Activated CD8-positive, alpha-beta T cell treated with anti-CD3 and anti-CD28 coated beads for 36 hours (primary cell): ENCODE data around the gene ANKH. TPM values are rescaled to one million over a fixed set of nuclear protein-coding genes. Genes with fewer than 3 reads are reported as not detected.
A peak's percentile ranks its signal among the peaks of the same experiment; 100 is the strongest.

Source experiments
- ATAC-seq: fragments of 200-7000 bp; cut with Tn5 transposase; one replicate; pipeline ENCODE4 v1.10.0; 2021; ENCODE audit warnings: mild to moderate bottlenecking, moderate library complexity
- CTCF ChIA-PET: fragments of 350-600 bp; sonication (Branson Sonifier 250); formaldehyde crosslinking; loops from one replicate; lab custom pipeline; 2021; ENCODE audit warnings: antibody characterized with exemption; lab: Charles Lee
- POLR2A ChIA-PET: fragments of 350-600 bp; sonication (Branson Sonifier 250); formaldehyde crosslinking; loops from one replicate; lab custom pipeline; 2021; ENCODE audit warnings: antibody characterized with exemption; lab: Charles Lee
- DNase-seq: peaks from one replicate; pipeline ENCODE4 v3.0.0-alpha.2; 2020
- H3K27ac Mint-ChIP-seq: one replicate; pipeline ENCODE4 v1.8.0; 2021; ENCODE audit warnings: mild to moderate bottlenecking, mixed read lengths
- H3K27me3 Mint-ChIP-seq: one replicate; pipeline ENCODE4 v1.8.0; 2021; ENCODE audit warnings: mixed read lengths
- H3K36me3 Mint-ChIP-seq: one replicate; pipeline ENCODE4 v1.8.0; 2021; ENCODE audit warnings: low read depth, mixed read lengths
- H3K4me1 Mint-ChIP-seq: one replicate; pipeline ENCODE4 v1.8.0; 2021; ENCODE audit warnings: low read depth, mixed read lengths
- H3K4me3 Mint-ChIP-seq: one replicate; pipeline ENCODE4 v1.8.0; 2021; ENCODE audit warnings: mild to moderate bottlenecking, moderate library complexity, mixed read lengths
- H3K9me3 Mint-ChIP-seq: one replicate; pipeline ENCODE4 v1.8.0; 2021; ENCODE audit warnings: mixed read lengths
- intact Hi-C: fragments of 100-400 bp; cut with micrococcal nuclease; formaldehyde crosslinking; loops from one replicate; pipeline ENCODE4 v1.10.0; 2022
- total RNA-seq, 2 experiments: library from RNA; stranded (reverse); gene quantifications; one replicate each; pipeline ENCODE4 v1.2.3, GENCODE V29; 2021
- TF ChIP-seq, protein P1 (sequence below): fragments of 200-600 bp; IDR thresholded peaks from one replicate; pipeline ENCODE4 v1.8.0; 2022; ENCODE audit warnings: antibody characterized with exemption, mild to moderate bottlenecking

Gene ANKH
- total RNA-seq, 2 experiments from 2014 or later: 85.4 to 87.2 TPM

DNA sequence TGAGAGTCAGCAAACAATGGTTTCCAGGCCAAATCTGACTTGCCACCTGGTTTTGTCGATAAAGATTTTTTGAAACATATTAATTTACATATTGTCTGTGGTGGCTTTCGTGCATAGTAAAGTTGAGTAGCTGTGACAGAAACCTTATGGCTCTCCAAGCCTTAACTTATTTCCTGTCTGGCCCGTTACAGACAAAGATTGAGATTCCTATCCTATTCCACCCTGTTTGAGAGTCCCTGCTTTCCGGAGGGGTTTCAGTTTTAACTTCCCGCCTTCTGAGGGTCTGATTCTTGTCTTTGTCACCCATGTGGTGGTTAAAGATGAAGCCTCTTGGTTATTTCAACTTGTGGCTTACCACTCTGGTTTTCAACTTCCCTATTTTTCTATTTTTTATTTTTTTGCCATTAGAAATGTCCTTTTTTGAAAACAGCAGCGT, 195.7 kb downstream of the ANKH start:
- Mint-ChIP-seq H3K4me3 (peak overlapping the region; percentile 50), H3K27ac (peak overlapping the region; percentile 90), H3K4me1 (peaks cover 76% of the 10 kb centered on the region), H3K9me3 (no peaks in the 10 kb centered on the region), H3K36me3 (peaks cover 61% of the 10 kb centered on the region), H3K27me3 (no peaks in the 10 kb centered on the region)
- TF ChIP-seq, protein P1, sequence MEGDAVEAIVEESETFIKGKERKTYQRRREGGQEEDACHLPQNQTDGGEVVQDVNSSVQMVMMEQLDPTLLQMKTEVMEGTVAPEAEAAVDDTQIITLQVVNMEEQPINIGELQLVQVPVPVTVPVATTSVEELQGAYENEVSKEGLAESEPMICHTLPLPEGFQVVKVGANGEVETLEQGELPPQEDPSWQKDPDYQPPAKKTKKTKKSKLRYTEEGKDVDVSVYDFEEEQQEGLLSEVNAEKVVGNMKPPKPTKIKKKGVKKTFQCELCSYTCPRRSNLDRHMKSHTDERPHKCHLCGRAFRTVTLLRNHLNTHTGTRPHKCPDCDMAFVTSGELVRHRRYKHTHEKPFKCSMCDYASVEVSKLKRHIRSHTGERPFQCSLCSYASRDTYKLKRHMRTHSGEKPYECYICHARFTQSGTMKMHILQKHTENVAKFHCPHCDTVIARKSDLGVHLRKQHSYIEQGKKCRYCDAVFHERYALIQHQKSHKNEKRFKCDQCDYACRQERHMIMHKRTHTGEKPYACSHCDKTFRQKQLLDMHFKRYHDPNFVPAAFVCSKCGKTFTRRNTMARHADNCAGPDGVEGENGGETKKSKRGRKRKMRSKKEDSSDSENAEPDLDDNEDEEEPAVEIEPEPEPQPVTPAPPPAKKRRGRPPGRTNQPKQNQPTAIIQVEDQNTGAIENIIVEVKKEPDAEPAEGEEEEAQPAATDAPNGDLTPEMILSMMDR: no peak
- ChIA-PET POLR2A (interaction anchor here (1.3 to 2.1 kb wide), 5 partner anchors 11 to 31 kb away, joined by 3 to 11 read pairs (median 4); partner anchors contain the start of gene OTULIN), CTCF (interaction anchor here (0.6 to 3.7 kb wide), 6 partner anchors 9 to 265 kb away, joined by 3 to 32 read pairs (median 4); no protein-coding TSS in a partner anchor)
- intact Hi-C loops: no loop called here
- DNase-seq: no peak
- peak; percentile 34 for ATAC-seq

DNA sequence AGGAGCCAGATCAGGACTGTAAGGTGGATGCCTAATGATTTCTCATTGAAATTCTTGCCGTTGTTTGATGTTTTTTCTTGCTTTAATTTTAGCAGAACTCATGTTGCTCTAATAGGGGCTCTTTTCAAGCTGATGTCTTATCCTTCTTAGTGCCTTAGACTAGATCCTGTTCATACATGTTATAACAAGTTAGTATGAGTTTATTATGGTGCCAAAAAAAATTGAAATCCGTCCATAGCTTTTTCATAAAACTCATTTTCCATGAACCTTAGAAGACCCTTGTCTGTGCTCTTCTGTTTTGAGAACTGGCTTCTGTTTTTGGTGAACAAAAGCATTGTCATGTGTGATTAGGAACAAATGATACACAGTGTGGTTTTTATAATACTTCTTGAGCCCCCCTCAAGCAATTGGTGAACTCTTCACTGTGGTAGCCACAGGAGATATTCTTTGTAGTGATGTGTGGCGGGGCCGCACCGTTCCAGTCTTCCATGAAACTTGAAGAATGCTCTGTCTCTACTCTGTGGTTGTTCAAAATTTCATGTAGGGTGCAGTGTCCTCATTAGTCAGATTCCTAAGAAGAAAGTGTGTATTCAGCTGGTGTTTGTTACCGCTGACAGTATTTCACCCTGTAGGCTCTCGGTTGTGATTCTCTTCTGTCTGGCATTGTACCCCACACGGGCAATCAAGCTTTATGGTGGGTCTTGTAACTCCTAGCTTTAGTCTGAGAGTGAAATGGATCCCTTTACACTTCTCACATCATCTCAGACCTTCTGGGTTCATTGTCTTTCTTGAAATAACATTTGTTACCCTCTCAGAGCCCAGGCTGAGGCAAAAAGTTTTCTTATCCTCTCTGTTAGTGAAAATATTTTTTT, 196.4 kb downstream of the ANKH start:
- Mint-ChIP-seq H3K9me3 (no peaks in the 10 kb centered on the region), H3K27me3 (no peaks in the 10 kb centered on the region), H3K27ac (peak overlapping the region; percentile 90), H3K4me3 (peak overlapping the region; percentile 50), H3K4me1 (peaks cover 80% of the 10 kb centered on the region), H3K36me3 (peaks cover 59% of the 10 kb centered on the region)
- ChIA-PET POLR2A (interaction anchor here (0.6 to 2.1 kb wide), 5 partner anchors 9 to 28 kb away, joined by 3 to 11 read pairs (median 3); partner anchors contain the start of gene OTULIN), CTCF (interaction anchor here (0.9 to 3.7 kb wide), 7 partner anchors 8 to 93 kb away, joined by 3 to 32 read pairs (median 5); no protein-coding TSS in a partner anchor)
- ATAC-seq (peak; percentile 22), DNase-seq (no peak)
- intact Hi-C loops: no loop called here
- TF ChIP-seq, protein P1: no peak

DNA sequence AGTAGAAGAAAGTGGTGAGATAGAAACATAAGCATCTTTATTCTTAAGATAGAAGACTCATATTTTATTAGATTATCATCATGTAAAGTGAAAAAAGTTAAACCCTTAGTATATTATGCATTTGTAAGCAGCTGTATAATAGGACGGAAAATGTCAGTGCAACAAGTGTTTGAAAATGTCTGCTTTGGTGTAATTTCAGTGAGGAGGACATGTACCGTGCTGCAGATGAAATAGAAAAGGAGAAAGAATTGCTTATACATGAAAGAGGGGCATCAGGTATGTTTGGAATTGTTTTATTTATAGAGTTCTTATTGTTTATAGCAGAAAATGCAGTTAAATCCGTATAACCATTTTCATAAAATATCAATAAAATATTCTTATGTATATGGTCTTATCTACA, 198.1 kb downstream of the ANKH start:
- Mint-ChIP-seq H3K27ac (no peak overlapping the region), H3K4me1 (peaks cover 87% of the 10 kb centered on the region), H3K36me3 (peaks cover 54% of the 10 kb centered on the region), H3K9me3 (no peaks in the 10 kb centered on the region), H3K27me3 (no peaks in the 10 kb centered on the region), H3K4me3 (no peak overlapping the region)
- DNase-seq (no peak), ATAC-seq (no peak)
- ChIA-PET CTCF (interaction anchor here (1.6 to 2.5 kb wide), 2 partner anchors 12 to 25 kb away, joined by 8 to 10 read pairs; no protein-coding TSS in a partner anchor), POLR2A (interaction anchor here (1.3 kb wide), 1 partner anchor 34 kb away, joined by 4 read pairs; no protein-coding TSS in a partner anchor)
- intact Hi-C loops: no loop called here
- TF ChIP-seq, protein P1: no peak

DNA sequence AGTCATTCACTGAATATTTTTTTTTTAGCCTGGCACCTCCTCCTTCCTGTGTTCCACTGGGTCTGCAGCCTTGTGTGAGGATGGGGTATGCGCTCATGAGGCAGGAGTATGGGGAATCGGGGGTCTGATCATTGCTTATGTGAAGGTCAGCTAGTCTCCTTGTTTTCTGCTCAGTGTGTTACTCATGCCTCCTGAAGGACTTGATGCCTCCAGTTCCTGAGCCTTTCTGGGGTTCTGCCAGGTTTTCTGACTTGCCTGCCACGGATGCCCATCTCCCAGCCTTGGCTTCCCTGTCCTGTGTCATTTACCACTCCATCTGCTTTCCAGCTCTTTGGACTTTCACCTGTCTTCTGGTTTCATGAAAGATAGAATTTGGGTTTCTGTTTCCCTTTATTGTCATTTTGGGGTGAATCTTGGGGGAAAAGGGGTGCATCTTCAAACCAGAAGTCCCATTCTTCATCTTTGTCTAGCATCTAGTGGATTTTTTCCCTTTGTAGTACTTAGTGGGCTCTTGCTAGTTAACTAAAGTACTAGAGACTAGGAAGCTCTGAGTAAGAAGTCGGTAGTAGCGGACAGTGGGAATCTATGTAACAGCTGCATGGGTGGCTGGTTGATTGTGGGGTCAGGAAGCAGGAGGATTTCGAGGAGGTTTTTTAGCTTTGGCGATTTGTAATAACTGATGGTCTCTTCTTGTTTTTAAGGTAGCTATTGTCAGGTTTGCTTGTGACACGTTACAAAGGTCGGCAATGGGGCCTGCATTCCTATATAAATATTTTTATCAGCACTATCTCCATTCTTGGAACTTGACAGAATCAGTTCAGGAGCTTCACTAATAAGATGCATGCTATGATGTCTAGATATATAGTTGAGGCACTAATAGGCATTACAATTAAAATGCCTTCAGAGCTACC, 198.8 kb downstream of the ANKH start:
- no peak for DNase-seq
- peaks cover 54% of the 10 kb centered on the region for H3K36me3 Mint-ChIP-seq
- intact Hi-C loops: no loop called here

More for the DNA sequence above, 198.8 kb downstream of the ANKH start:
- Mint-ChIP-seq H3K4me1 (peaks cover 87% of the 10 kb centered on the region), H3K27ac (peak overlapping the region; percentile 94), H3K9me3 (no peaks in the 10 kb centered on the region), H3K4me3 (peak overlapping the region; percentile 63), H3K27me3 (no peaks in the 10 kb centered on the region)
- TF ChIP-seq, protein P1: no peak
- CTCF ChIA-PET: interaction anchor here (1.5 to 2.5 kb wide), 4 partner anchors 10 to 320 kb away, joined by 3 to 10 read pairs (median 6); no protein-coding TSS in a partner anchor
- no peak for ATAC-seq
- POLR2A ChIA-PET: interaction anchor here (1.3 kb wide), 1 partner anchor 35 kb away, joined by 4 read pairs; no protein-coding TSS in a partner anchor
